ENCODE results near the gene PHF2.

Gene PHF2

GRCh38 chr9:93623753-93624152 is 47.4 kb downstream of the PHF2 start:
- no peak overlapping the region for H3K4ac ChIP-seq (ENCODE audit: low read length)
- H3K23ac ChIP-seq (ENCODE audit: low read depth, low read length, poor library complexity), result no peak overlapping the region
- H3K9me3 ChIP-seq (replicated peaks in 1 of 2; ENCODE audit: control insufficient read depth in 2 of 2, insufficient read depth in 1 of 2, low read depth in 1 of 2, low read length in 2 of 2), result peaks cover 1 to 21% of the 10 kb centered on the region in 2 donors
- H3K9ac ChIP-seq (ENCODE audit: low read depth, low read length, poor library complexity), result no peak overlapping the region
- no peak overlapping the region for H2AK5ac ChIP-seq (ENCODE audit: low read depth, low read length)
- no peak overlapping the region for H2AFZ ChIP-seq (ENCODE audit: low read length)
- H3K27me3 ChIP-seq (ENCODE audit: control insufficient read depth in 3 of 3, insufficient read depth in 3 of 3, low read depth in 1 of 3, low read length in 3 of 3), result peaks cover 0 to 4% (median 0%) of the 10 kb centered on the region in 3 experiments
- H2BK12ac ChIP-seq (ENCODE audit: low read length), result no peak overlapping the region
- no peak overlapping the region for H2BK5ac ChIP-seq (ENCODE audit: low read length)
- H3K4me2 ChIP-seq (ENCODE audit: insufficient read depth, low read length, poor library complexity, severe bottlenecking), result no peak overlapping the region
- H3K14ac ChIP-seq (ENCODE audit: low read length), result no peak overlapping the region
- WGBS, 2 donors (ENCODE audit: extremely low coverage in 2 of 2, insufficient read length in 2 of 2, insufficient replicate concordance in 1 of 2), result no CpG with 5 or more reads among the region's 3 CpGs
- H4K8ac ChIP-seq (ENCODE audit: low read depth, low read length), result no peak overlapping the region
- H3K36me3 ChIP-seq (replicated peaks in 1 of 2; ENCODE audit: control insufficient read depth in 2 of 2, insufficient read depth in 2 of 2, low read length in 2 of 2), result no peaks in the 10 kb centered on the region
- H3K4me1 ChIP-seq (ENCODE audit: control insufficient read depth in 2 of 2, insufficient read depth in 1 of 2, low read depth in 1 of 2, low read length in 2 of 2), result peaks cover 0 to 12% of the 10 kb centered on the region in 2 donors
- H3K18ac ChIP-seq (ENCODE audit: low read length), result no peak overlapping the region
- H3K79me1 ChIP-seq (ENCODE audit: low read depth, low read length), result peaks cover 9% of the 10 kb centered on the region
- no peak overlapping the region for H3K4me3 ChIP-seq (ENCODE audit: low read length in 2 of 2)
- H3K27ac ChIP-seq (replicated peaks; ENCODE audit: low read length), result no peak overlapping the region
- H4K91ac ChIP-seq (ENCODE audit: low read depth, low read length, poor library complexity), result no peak overlapping the region
- no peak overlapping the region for H2BK120ac ChIP-seq (ENCODE audit: low read depth, low read length)
- DNase-seq (ENCODE audit: low spot score), result no peak
- H2BK15ac ChIP-seq (ENCODE audit: low read length), result no peak overlapping the region

GRCh38 chr9:93624431-93624834 is 48.0 kb downstream of the PHF2 start:
- H2BK15ac ChIP-seq (ENCODE audit: low read length), result no peak overlapping the region
- H3K36me3 ChIP-seq (replicated peaks in 1 of 2; ENCODE audit: control insufficient read depth in 2 of 2, insufficient read depth in 2 of 2, low read length in 2 of 2), result peaks cover 0 to 4% of the 10 kb centered on the region in 2 donors
- WGBS, 2 donors (ENCODE audit: extremely low coverage in 2 of 2, insufficient read length in 2 of 2, insufficient replicate concordance in 1 of 2), result 100% methylated on average over 3 to 4 of the region's 6 CpGs
- H3K18ac ChIP-seq (ENCODE audit: low read length), result no peak overlapping the region
- H3K9me3 ChIP-seq (replicated peaks in 1 of 2; ENCODE audit: control insufficient read depth in 2 of 2, insufficient read depth in 1 of 2, low read depth in 1 of 2, low read length in 2 of 2), result peaks cover 1 to 21% of the 10 kb centered on the region in 2 donors
- no peak for DNase-seq (ENCODE audit: low spot score)
- peak overlapping the region in 1 of 2 donors; percentile 11 for H3K4me3 ChIP-seq (ENCODE audit: low read length in 2 of 2)
- H2AK5ac ChIP-seq (ENCODE audit: low read depth, low read length), result no peak overlapping the region
- H2BK5ac ChIP-seq (ENCODE audit: low read length), result no peak overlapping the region
- H3K4me2 ChIP-seq (ENCODE audit: insufficient read depth, low read length, poor library complexity, severe bottlenecking), result no peak overlapping the region
- H3K9ac ChIP-seq (ENCODE audit: low read depth, low read length, poor library complexity), result peak overlapping the region; percentile 39
- H2AFZ ChIP-seq (ENCODE audit: low read length), result no peak overlapping the region
- peak overlapping the region; percentile 23 for H3K14ac ChIP-seq (ENCODE audit: low read length)
- H3K23ac ChIP-seq (ENCODE audit: low read depth, low read length, poor library complexity), result peak overlapping the region; percentile 32
- H3K79me1 ChIP-seq (ENCODE audit: low read depth, low read length), result peaks cover 6% of the 10 kb centered on the region
- peaks cover 0 to 6% of the 10 kb centered on the region in 2 donors for H3K4me1 ChIP-seq (ENCODE audit: control insufficient read depth in 2 of 2, insufficient read depth in 1 of 2, low read depth in 1 of 2, low read length in 2 of 2)
- H4K91ac ChIP-seq (ENCODE audit: low read depth, low read length, poor library complexity), result no peak overlapping the region
- no peak overlapping the region for H4K8ac ChIP-seq (ENCODE audit: low read depth, low read length)
- no peak overlapping the region for H2BK120ac ChIP-seq (ENCODE audit: low read depth, low read length)
- no peak overlapping the region for H2BK12ac ChIP-seq (ENCODE audit: low read length)
- H3K27ac ChIP-seq (replicated peaks; ENCODE audit: low read length), result no peak overlapping the region
- no peak overlapping the region for H3K4ac ChIP-seq (ENCODE audit: low read length)
- H3K27me3 ChIP-seq (ENCODE audit: control insufficient read depth in 3 of 3, insufficient read depth in 3 of 3, low read depth in 1 of 3, low read length in 3 of 3), result peaks cover 0 to 4% (median 0%) of the 10 kb centered on the region in 3 experiments

- Histone ChIP-seq H2AK5ac (ENCODE audit: low read depth, low read length) (no peak overlapping the region), H3K23ac (ENCODE audit: low read depth, low read length, poor library complexity) (no peak overlapping the region), H3K9me3 (replicated peaks in 1 of 2; ENCODE audit: control insufficient read depth in 2 of 2, insufficient read depth in 1 of 2, low read depth in 1 of 2, low read length in 2 of 2) (peaks cover 1 to 21% of the 10 kb centered on the region in 2 donors), H3K27ac (replicated peaks; ENCODE audit: low read length) (no peak overlapping the region), H4K91ac (ENCODE audit: low read depth, low read length, poor library complexity) (no peak overlapping the region), H3K79me1 (ENCODE audit: low read depth, low read length) (peaks cover 8% of the 10 kb centered on the region), H3K14ac (ENCODE audit: low read length) (no peak overlapping the region), H2BK120ac (ENCODE audit: low read depth, low read length) (no peak overlapping the region), H3K18ac (ENCODE audit: low read length) (no peak overlapping the region), H4K8ac (ENCODE audit: low read depth, low read length) (no peak overlapping the region), H2BK15ac (ENCODE audit: low read length) (no peak overlapping the region), H2AFZ (ENCODE audit: low read length) (no peak overlapping the region), H3K27me3 (ENCODE audit: control insufficient read depth in 3 of 3, insufficient read depth in 3 of 3, low read depth in 1 of 3, low read length in 3 of 3) (peaks cover 0 to 4% (median 0%) of the 10 kb centered on the region in 3 experiments), H3K4me3 (ENCODE audit: low read length in 2 of 2) (no peak overlapping the region), H3K36me3 (replicated peaks in 1 of 2; ENCODE audit: control insufficient read depth in 2 of 2, insufficient read depth in 2 of 2, low read length in 2 of 2) (peaks cover 0 to 9% of the 10 kb centered on the region in 2 donors), H3K9ac (ENCODE audit: low read depth, low read length, poor library complexity) (no peak overlapping the region), H2BK5ac (ENCODE audit: low read length) (no peak overlapping the region), H3K4me2 (ENCODE audit: insufficient read depth, low read length, poor library complexity, severe bottlenecking) (no peak overlapping the region), H3K4me1 (ENCODE audit: control insufficient read depth in 2 of 2, insufficient read depth in 1 of 2, low read depth in 1 of 2, low read length in 2 of 2) (peaks cover 0 to 3% of the 10 kb centered on the region in 2 donors), H2BK12ac (ENCODE audit: low read length) (no peak overlapping the region), H3K4ac (ENCODE audit: low read length) (no peak overlapping the region)
- DNase-seq (ENCODE audit: low spot score), result no peak
These were observed 48.6 kb downstream of the PHF2 start for GRCh38 chr9:93624977-93625376.

GRCh38 chr9:93629920-93630319 is 53.5 kb downstream of the PHF2 start:
- Histone ChIP-seq H3K4me2 (ENCODE audit: insufficient read depth, low read length, poor library complexity, severe bottlenecking) (no peak overlapping the region), H3K36me3 (replicated peaks in 1 of 2; ENCODE audit: control insufficient read depth in 2 of 2, insufficient read depth in 2 of 2, low read length in 2 of 2) (peaks cover 11 to 53% of the 10 kb centered on the region in 2 donors), H2BK120ac (ENCODE audit: low read depth, low read length) (no peak overlapping the region), H3K4me1 (ENCODE audit: control insufficient read depth in 2 of 2, insufficient read depth in 1 of 2, low read depth in 1 of 2, low read length in 2 of 2) (peaks cover 0 to 5% of the 10 kb centered on the region in 2 donors), H3K23ac (ENCODE audit: low read depth, low read length, poor library complexity) (no peak overlapping the region), H4K91ac (ENCODE audit: low read depth, low read length, poor library complexity) (no peak overlapping the region), H3K4me3 (ENCODE audit: low read length in 2 of 2) (no peak overlapping the region), H3K79me1 (ENCODE audit: low read depth, low read length) (peaks cover 12% of the 10 kb centered on the region), H3K9me3 (replicated peaks in 1 of 2; ENCODE audit: control insufficient read depth in 2 of 2, insufficient read depth in 1 of 2, low read depth in 1 of 2, low read length in 2 of 2) (peaks cover 0 to 12% of the 10 kb centered on the region in 2 donors), H3K9ac (ENCODE audit: low read depth, low read length, poor library complexity) (peak overlapping the region; percentile 21), H3K27me3 (ENCODE audit: control insufficient read depth in 3 of 3, insufficient read depth in 3 of 3, low read depth in 1 of 3, low read length in 3 of 3) (no peaks in the 10 kb centered on the region), H2AFZ (ENCODE audit: low read length) (no peak overlapping the region), H2BK12ac (ENCODE audit: low read length) (no peak overlapping the region), H3K4ac (ENCODE audit: low read length) (no peak overlapping the region), H2BK5ac (ENCODE audit: low read length) (peak overlapping the region; percentile 75), H2BK15ac (ENCODE audit: low read length) (no peak overlapping the region), H2AK5ac (ENCODE audit: low read depth, low read length) (no peak overlapping the region), H4K8ac (ENCODE audit: low read depth, low read length) (no peak overlapping the region), H3K14ac (ENCODE audit: low read length) (peak overlapping the region; percentile 31), H3K18ac (ENCODE audit: low read length) (peak overlapping the region; percentile 17), H3K27ac (replicated peaks; ENCODE audit: low read length) (no peak overlapping the region)
- WGBS, 2 donors (ENCODE audit: extremely low coverage in 2 of 2, insufficient read length in 2 of 2, insufficient replicate concordance in 1 of 2), result no CpG with 5 or more reads among the region's 11 CpGs
- no peak for DNase-seq (ENCODE audit: low spot score)
